Activated T-cell treated with anti-CD3 and anti-CD28 coated beads, Interleukin-2, amount 50 U/mL, for 24 hours (primary cell): ENCODE data around the gene PEPD.

Source experiments
- DNase-seq: peaks from one replicate; pipeline ENCODE4 v3.0.0-alpha.2; 2020
- H3K27ac Mint-ChIP-seq: 2 replicates; pipeline ENCODE4 v1.8.0; 2020; ENCODE audit warnings: mild to moderate bottlenecking, mixed read lengths
- H3K27me3 Mint-ChIP-seq: 2 replicates; pipeline ENCODE4 v1.8.0; 2020; ENCODE audit warnings: mixed read lengths
- H3K36me3 Mint-ChIP-seq: 2 replicates; pipeline ENCODE4 v1.8.0; 2020; ENCODE audit warnings: low read depth, mixed read lengths
- H3K4me1 Mint-ChIP-seq: 2 replicates; pipeline ENCODE4 v1.8.0; 2020; ENCODE audit warnings: low read depth, mixed read lengths
- H3K4me3 Mint-ChIP-seq: 2 replicates; pipeline ENCODE4 v1.8.0; 2020; ENCODE audit warnings: mild to moderate bottlenecking, moderate library complexity, mixed read lengths
- H3K9me3 Mint-ChIP-seq: 2 replicates; pipeline ENCODE4 v1.8.0; 2020; ENCODE audit warnings: mixed read lengths

Gene PEPD

DNA sequence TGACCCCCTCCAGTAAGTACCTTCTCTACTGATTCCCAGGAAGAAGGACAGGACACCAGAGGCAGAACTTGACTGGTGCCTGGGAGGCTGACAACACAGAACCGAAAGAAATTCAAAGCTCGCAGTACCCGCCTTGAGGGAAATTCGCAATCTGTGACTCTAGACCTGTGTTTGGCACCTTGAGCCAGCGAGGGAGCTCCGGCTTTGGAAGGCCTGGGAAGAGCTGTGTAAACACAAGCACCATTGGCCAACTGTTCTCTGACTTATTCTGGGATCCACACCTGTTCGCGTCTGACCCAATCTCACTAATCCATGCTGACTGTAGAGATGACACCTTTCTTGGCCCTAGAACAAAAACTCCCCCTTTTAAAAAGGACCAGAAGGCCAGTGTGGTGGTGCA lies 97.4 kb downstream of the PEPD start:
- Mint-ChIP-seq H3K4me3 (no peak overlapping the region), H3K36me3 (no peaks in the 10 kb centered on the region), H3K27me3 (no peaks in the 10 kb centered on the region), H3K27ac (no peak overlapping the region), H3K9me3 (no peaks in the 10 kb centered on the region), H3K4me1 (no peaks in the 10 kb centered on the region)
- no peak for DNase-seq

DNA sequence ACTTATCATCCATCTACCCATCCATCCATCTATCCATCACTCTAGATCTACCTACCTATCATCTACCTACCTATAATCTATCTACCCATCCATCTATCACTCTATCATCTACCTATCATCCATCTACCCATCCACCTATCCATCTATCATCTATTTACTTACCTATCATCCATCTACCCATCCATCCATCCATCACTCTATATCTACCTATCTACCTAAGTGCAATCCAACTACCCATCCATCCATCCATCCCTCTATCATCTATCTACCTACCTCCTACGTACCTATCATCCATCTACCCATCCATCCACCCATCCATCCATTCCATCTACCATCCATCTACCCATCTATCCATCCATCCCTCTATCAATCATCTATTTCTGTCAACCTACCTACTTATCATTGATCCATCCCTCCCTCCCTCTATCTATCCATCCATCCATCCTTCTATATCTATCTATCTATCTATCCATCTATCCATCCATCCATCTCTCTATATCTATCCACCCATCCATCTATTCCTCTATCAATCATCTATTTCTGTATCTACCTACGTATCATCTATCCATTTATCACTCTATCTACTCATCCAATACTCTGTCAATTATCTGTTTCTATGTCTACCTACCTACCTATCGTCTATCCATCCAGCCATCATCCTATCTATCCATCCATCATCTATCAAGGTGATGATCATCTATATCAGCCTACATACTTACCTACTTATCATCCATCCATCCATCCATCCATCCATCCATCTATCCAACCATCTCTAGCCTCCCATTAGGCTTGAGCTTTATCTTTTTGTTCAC lies 99.0 kb downstream of the PEPD start:
- Mint-ChIP-seq H3K4me1 (no peaks in the 10 kb centered on the region), H3K9me3 (no peaks in the 10 kb centered on the region), H3K4me3 (no peak overlapping the region), H3K36me3 (no peaks in the 10 kb centered on the region), H3K27me3 (no peaks in the 10 kb centered on the region), H3K27ac (no peak overlapping the region)
- no peak for DNase-seq

DNA sequence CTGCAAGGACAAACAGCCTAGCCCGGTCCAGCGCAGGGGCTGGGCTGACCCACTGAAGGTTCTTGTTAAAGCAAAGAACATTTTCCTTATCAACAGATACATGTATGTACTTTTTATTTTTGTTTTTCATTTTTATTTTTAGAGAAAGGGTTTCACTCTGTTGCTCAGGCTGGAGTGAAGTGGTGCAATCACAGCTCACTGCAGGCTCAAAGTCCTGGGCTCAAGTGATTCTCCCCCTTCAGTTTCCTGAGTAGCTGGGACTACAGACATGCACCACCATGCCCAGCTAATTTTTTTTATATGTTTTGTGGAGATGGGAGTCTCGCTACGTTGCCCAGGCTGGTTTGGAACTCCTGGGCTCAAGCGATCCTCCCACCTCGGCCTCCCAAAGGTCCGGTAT lies 100.2 kb downstream of the PEPD start:
- no peaks in the 10 kb centered on the region for H3K27me3 Mint-ChIP-seq
- peaks cover 4% of the 10 kb centered on the region for H3K4me1 Mint-ChIP-seq
- no peak overlapping the region for H3K27ac Mint-ChIP-seq
- DNase-seq = no peak
- H3K36me3 Mint-ChIP-seq = no peaks in the 10 kb centered on the region
- no peaks in the 10 kb centered on the region for H3K9me3 Mint-ChIP-seq
- H3K4me3 Mint-ChIP-seq = no peak overlapping the region

DNA sequence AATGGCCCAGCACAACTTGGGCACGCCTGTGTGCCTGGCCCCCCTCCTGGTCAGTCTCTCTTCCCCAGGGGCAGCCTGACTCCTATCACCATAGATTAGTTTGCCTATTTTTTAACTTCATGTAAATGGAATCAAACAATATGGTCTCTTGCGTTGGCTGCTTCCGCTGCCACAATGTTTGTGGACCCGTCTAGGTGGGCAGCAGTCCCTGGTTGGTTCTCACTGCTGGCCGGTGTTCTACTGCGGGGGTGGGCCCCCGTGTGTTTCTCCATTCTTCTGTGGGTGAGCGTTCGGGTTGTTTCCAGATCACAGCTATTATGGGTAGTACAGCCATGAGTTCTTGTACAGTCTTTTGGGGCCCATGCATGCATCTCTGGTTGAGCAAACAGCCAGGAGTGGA lies 100.8 kb downstream of the PEPD start:
- Mint-ChIP-seq H3K9me3 (no peaks in the 10 kb centered on the region), H3K4me1 (peaks cover 5% of the 10 kb centered on the region), H3K27me3 (no peaks in the 10 kb centered on the region), H3K36me3 (no peaks in the 10 kb centered on the region), H3K4me3 (no peak overlapping the region), H3K27ac (no peak overlapping the region)
- no peak for DNase-seq

DNA sequence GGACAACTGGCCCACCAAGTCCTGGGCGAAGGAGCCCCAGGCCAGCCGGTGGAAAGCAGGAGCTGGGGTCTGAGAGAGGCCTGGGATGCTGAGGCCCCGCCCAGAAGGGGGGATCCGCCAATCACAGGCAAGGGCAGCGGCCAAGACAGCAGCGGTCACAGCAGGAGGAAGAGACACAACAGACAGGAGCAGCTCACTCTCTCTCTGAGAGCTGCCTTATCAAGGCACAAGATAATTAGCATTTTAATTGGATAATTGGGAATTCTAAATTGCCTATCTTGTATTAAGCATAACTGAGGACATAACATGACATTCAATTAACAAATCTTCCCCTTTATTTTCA lies 101.8 kb downstream of the PEPD start:
- H3K9me3 Mint-ChIP-seq = no peaks in the 10 kb centered on the region
- H3K4me3 Mint-ChIP-seq = no peak overlapping the region
- no peaks in the 10 kb centered on the region for H3K27me3 Mint-ChIP-seq
- H3K36me3 Mint-ChIP-seq = no peaks in the 10 kb centered on the region
- H3K4me1 Mint-ChIP-seq = peaks cover 5% of the 10 kb centered on the region
- no peak overlapping the region for H3K27ac Mint-ChIP-seq
- no peak for DNase-seq

DNA sequence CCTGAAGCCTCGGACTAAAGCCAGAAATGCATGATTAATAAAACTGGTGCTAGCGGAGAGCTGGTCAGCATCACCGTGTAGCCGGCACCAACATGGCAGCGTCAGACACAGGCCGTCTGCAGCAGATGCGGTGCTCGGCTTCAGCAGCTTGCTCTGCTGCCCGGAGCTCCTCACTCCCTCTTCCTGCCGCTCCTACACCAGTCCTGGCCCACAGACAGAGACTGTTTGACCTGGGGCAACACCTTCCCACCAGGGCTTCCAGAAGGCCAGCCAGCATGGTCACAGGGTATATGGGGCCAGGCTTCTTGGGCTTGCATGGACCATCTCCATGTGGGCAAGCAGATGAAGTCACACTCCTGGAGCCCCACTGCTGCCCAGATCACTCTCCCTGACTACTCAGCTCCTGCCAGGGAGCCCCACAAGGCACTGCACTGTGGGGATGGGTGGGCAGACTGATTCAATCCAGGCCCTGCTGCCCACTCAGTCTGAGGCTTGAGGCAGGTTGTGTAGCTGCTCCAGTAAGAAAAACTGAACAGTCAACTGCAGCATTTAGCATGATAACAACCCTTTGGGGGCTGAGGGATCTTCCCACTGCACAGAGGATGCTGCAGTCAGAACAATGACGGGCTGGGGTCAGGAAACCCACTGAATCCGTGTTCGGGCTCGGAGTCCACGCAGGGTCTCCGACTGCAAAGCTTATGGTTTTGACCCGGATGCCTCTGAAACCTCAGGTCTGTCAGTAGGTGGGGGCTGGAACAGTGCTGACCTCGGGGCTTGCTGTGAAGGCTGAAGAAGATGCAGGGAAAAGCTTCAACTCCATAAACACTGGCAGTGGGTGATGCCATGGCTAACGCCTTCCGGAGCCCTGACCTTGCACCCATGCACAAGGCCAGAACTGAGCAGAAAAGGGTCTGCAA lies 102.5 kb downstream of the PEPD start:
- Mint-ChIP-seq H3K9me3 (no peaks in the 10 kb centered on the region), H3K27me3 (no peaks in the 10 kb centered on the region), H3K36me3 (no peaks in the 10 kb centered on the region), H3K4me3 (no peak overlapping the region), H3K4me1 (peaks cover 5% of the 10 kb centered on the region), H3K27ac (no peak overlapping the region)
- DNase-seq = no peak

DNA sequence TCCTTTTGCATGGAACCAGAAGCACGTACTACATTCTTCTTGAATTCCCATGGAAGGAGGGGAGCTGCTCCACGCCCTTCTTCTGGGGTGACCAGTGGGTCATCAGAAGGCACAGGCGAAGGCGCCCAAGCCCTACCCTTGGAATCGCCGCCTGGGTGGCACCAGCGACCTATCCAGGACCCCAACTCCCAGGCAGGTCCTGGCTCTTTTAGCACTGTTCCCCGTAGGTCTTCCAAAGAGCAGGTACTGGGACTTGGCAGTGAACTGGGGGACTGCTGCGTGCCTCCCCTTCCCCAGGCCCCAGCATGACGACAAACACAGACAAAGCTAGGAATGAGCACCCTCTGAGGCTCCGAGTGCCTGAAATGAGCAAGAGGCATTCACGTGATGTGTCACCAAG lies 103.1 kb downstream of the PEPD start:
- DNase-seq = no peak
- H3K36me3 Mint-ChIP-seq = no peaks in the 10 kb centered on the region
- no peaks in the 10 kb centered on the region for H3K27me3 Mint-ChIP-seq
- H3K4me1 Mint-ChIP-seq = peaks cover 5% of the 10 kb centered on the region
- H3K4me3 Mint-ChIP-seq = no peak overlapping the region
- H3K9me3 Mint-ChIP-seq = no peaks in the 10 kb centered on the region
- H3K27ac Mint-ChIP-seq = no peak overlapping the region

DNA sequence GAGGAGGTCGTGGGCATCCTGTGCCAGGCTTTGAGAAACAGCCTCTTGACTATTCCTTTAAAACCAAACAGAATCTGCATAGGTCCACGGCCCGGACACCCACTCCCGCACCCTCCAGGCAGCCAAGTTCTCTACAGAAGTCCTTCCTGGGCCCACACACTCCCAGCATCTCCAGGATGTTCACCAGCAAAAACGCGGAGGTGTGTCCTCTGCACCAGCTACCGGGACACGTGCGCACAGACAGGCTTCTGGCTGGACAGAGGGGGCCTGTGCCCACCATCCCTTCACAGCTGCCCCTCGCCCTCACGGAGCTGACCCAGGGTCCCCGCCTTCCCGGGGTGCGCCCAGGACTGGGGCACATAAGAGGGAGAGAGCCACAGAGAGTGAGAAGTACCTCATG lies 103.8 kb downstream of the PEPD start:
- H3K27me3 Mint-ChIP-seq = no peaks in the 10 kb centered on the region
- H3K27ac Mint-ChIP-seq = no peak overlapping the region
- H3K36me3 Mint-ChIP-seq = no peaks in the 10 kb centered on the region
- peaks cover 5% of the 10 kb centered on the region for H3K4me1 Mint-ChIP-seq
- DNase-seq = no peak
- no peak overlapping the region for H3K4me3 Mint-ChIP-seq
- no peaks in the 10 kb centered on the region for H3K9me3 Mint-ChIP-seq

DNA sequence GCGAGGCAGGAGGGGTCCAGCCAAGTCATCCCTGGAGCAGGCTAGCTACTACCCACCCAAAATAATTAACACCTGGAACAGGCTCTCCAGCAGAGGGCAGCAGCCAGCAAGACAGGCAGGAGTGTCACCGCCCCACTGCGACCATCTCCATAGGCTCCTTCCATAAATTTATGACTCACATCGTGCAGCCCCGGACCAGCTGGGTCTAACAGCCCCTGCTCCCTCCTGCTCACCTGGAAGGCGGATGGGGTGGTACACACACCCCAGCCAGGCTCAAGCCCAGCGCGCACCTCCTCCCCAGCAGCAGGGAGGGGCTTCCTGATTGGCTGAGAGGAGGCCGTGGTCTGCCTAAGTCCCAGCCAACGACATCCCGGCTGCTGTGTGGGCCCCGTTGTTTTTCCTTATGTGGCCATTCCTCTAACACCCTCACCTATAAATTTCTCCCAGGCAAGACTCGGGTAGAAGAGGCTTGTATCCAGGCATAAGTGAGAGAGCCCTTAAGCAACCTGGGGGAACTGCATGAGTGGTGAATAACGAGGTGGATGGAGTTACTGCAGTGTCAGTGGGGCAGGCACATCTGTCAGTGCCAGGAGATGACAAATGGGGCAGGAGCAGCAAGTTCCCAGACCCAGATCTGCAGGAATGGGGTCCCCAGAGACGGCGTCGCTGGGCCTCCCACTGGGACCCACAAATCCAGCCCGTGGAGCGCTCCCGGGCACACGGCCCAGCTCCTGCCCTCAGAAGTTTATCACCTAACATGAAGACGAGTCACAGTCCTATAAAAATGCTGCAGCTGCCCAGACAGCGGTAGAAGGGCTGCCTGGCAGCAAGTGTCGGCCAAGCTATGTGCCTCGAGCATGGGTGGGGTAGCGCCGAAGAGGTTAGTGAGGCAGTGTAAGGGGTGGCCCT lies 105.0 kb downstream of the PEPD start:
- Mint-ChIP-seq H3K9me3 (no peaks in the 10 kb centered on the region), H3K4me3 (no peak overlapping the region), H3K27ac (no peak overlapping the region)

DNA sequence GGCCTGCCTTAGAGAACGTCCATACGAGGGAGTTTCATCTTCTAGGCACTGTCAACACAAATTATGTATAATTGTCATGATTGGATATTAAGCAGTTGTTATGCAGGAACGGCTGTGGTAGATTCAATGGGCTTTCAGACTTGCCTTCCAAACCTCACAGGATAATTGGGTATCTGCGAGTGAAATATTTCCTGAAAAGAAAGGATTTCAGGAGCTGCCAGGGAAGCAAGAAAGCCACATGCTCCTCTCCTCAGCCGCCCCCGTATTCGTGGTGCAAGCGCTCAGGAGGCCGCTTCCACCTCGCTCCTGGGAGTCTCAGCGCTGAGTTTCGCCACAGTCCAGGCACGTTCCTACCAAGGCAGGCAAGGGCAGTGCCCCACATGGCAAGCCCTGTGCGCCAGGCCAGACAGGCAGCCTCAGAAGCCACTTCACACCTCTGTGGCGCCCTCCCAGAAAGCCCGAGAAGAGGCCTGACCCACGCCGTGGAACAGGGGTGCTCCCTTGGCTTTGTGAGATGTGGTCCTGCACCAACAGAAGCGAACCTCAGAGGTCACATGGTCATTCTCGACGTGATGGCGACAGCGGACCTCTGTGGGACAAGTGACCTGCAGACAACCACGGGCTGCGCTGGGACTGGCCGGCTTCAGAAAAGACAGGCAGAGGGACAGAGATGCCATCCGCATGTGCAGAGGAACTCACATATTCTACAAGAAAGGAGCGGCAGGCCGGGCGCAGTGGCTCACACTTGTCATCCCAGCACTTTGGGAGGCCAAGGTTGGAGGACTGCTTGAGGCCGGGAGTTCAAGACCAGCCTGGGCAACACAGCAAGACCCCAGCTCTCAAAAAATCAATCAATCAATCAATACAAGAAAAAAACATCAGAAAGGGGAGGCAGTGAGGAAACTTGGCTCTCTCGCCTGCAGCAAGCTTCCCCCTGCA lies 106.7 kb downstream of the PEPD start:
- no peak for DNase-seq
- no peaks in the 10 kb centered on the region for H3K9me3 Mint-ChIP-seq
- peaks cover 8% of the 10 kb centered on the region for H3K36me3 Mint-ChIP-seq
- H3K4me1 Mint-ChIP-seq = peaks cover 5% of the 10 kb centered on the region
- no peak overlapping the region for H3K4me3 Mint-ChIP-seq
- no peak overlapping the region for H3K27ac Mint-ChIP-seq
- H3K27me3 Mint-ChIP-seq = no peaks in the 10 kb centered on the region

More for the DNA sequence above, 105.0 kb downstream of the PEPD start:
- Mint-ChIP-seq H3K4me1 (peaks cover 5% of the 10 kb centered on the region), H3K36me3 (no peaks in the 10 kb centered on the region), H3K27me3 (no peaks in the 10 kb centered on the region)
- DNase-seq = peak; percentile 76

DNA sequence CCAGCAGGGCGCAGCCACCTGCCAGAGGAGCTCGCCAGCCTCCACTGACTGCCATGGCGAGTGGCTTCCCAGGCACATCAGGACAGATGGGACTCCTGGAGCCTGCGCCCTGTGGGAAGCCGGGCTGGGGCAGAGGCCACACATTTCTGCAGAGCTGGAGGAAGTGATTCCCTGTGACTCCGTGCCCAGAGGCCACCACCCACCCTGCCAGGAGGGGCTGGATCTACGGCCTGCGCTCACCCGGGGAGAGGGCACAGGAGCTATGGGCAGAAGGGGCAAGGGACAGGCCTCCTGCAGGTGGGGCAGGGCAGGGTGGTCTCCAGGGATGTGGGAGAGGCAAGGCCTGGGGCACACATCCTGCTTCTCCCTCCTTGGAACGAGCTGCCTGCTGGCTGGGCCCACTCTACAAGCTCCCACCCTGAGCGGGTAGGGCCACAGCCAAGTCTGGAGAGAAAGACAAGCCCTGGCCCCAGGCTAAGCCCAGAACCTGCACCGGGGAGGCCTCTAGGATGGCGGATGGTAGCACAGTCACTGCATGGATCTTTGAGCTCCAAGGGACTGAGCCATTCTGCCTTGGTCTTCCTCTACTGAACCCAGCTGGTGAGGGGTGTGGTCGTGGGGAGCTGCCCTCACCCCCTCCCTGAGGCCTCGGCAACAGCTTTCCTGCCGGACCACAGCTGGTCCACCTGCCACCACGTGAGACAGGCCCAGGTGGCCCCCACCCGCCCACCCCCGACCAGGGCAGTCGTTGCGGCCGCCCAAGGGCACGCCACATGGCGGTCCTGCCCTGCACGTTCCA lies 107.5 kb downstream of the PEPD start:
- no peaks in the 10 kb centered on the region for H3K27me3 Mint-ChIP-seq
- no peak overlapping the region for H3K4me3 Mint-ChIP-seq
- H3K4me1 Mint-ChIP-seq = peaks cover 5% of the 10 kb centered on the region
- peaks cover 8% of the 10 kb centered on the region for H3K36me3 Mint-ChIP-seq
- DNase-seq = no peak
- H3K9me3 Mint-ChIP-seq = no peaks in the 10 kb centered on the region
- no peak overlapping the region for H3K27ac Mint-ChIP-seq

DNA sequence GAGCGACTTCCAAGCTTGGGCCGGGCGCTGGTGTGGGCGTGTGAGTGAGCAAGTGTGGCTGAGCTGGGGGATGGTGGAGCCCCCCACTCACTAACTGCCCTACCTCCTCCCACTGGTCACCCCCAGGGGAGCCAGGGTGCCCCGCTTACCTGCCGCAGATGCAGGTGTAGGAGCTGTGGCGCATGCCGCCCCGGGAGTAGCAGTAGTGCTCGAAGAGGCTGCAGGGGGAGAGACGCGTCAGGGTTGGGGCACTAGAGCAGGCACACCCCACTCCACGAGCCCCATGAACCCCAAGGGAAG lies 108.2 kb downstream of the PEPD start:
- H3K27ac Mint-ChIP-seq = no peak overlapping the region
- no peak for DNase-seq
- H3K9me3 Mint-ChIP-seq = no peaks in the 10 kb centered on the region
- peaks cover 5% of the 10 kb centered on the region for H3K4me1 Mint-ChIP-seq
- no peak overlapping the region for H3K4me3 Mint-ChIP-seq
- peaks cover 8% of the 10 kb centered on the region for H3K36me3 Mint-ChIP-seq
- H3K27me3 Mint-ChIP-seq = no peaks in the 10 kb centered on the region
